ENCODE results near the gene LYVE1.

Gene LYVE1

GRCh38 chr11:10537600-10537999 is 30.9 kb downstream of the LYVE1 start:
- no peak for DNase-seq (ENCODE audit: low read depth, low spot score)
- no peak for TF ChIP-seq CTCF (IDR thresholded peaks at IDR 0.05; ENCODE audit: low read depth, low read length)
- H3K4me3 ChIP-seq (ENCODE audit: low read depth, low read length) = no peak overlapping the region
- in situ Hi-C loops (cut with HindIII; ENCODE audit: low sequenced_read_pairs) = no loop called here

- DNase-seq (ENCODE audit: low read depth, low spot score) = no peak
- no peak for TF ChIP-seq CTCF (IDR thresholded peaks at IDR 0.05; ENCODE audit: low read depth, low read length)
- in situ Hi-C loops (cut with HindIII; ENCODE audit: low sequenced_read_pairs) = no loop called here
- no peak overlapping the region for H3K4me3 ChIP-seq (ENCODE audit: low read depth, low read length)
These were observed 34.1 kb downstream of the LYVE1 start for GRCh38 chr11:10534316-10534715.

GRCh38 chr11:10533323-10533722 is 35.1 kb downstream of the LYVE1 start:
- in situ Hi-C loops (cut with HindIII; ENCODE audit: low sequenced_read_pairs) = no loop called here
- DNase-seq (ENCODE audit: low read depth, low spot score) = no peak
- no peak for TF ChIP-seq CTCF (IDR thresholded peaks at IDR 0.05; ENCODE audit: low read depth, low read length)
- H3K4me3 ChIP-seq (ENCODE audit: low read depth, low read length) = no peak overlapping the region

GRCh38 chr11:10532526-10532925 is 35.9 kb downstream of the LYVE1 start:
- no peak for DNase-seq (ENCODE audit: low read depth, low spot score)
- no peak overlapping the region for H3K4me3 ChIP-seq (ENCODE audit: low read depth, low read length)
- TF ChIP-seq CTCF (IDR thresholded peaks at IDR 0.05; ENCODE audit: low read depth, low read length) = no peak
- in situ Hi-C loops (cut with HindIII; ENCODE audit: low sequenced_read_pairs) = no loop called here

GRCh38 chr11:10529279-10529678 is 39.2 kb downstream of the LYVE1 start:
- no peak overlapping the region for H3K4me3 ChIP-seq (ENCODE audit: low read depth, low read length)
- DNase-seq (ENCODE audit: low read depth, low spot score) = no peak
- no peak for TF ChIP-seq CTCF (IDR thresholded peaks at IDR 0.05; ENCODE audit: low read depth, low read length)
- in situ Hi-C loops (cut with HindIII; ENCODE audit: low sequenced_read_pairs) = no loop called here

- H3K4me3 ChIP-seq (ENCODE audit: low read depth, low read length) = no peak overlapping the region
- no peak for TF ChIP-seq CTCF (IDR thresholded peaks at IDR 0.05; ENCODE audit: low read depth, low read length)
- peak; percentile 26 for DNase-seq (ENCODE audit: low read depth, low spot score)
- in situ Hi-C loops (cut with HindIII; ENCODE audit: low sequenced_read_pairs) = no loop called here
These were observed 40.3 kb downstream of the LYVE1 start for GRCh38 chr11:10528121-10528520.

Measured in astrocyte of the spinal cord (primary cell).